Erythroblast (primary cell): Measurements from ENCODE around the gene PRF1.

ENCODE experiments used
- GATA1 ChIP-seq: IDR thresholded peaks from 2 replicates; pipeline ENCODE4 v1.6.1; 2011; ENCODE audit warnings: low read depth, mild to moderate bottlenecking, control low read depth, low read length, moderate library complexity
- POLR2A ChIP-seq: IDR thresholded peaks from 2 replicates; pipeline ENCODE4 v1.6.1; 2011; ENCODE audit warnings: mild to moderate bottlenecking, low read length

GRCh38 chr10:70651661-70652060 lies 49.1 kb upstream of the PRF1 start:
- TF ChIP-seq POLR2A: no peak
- no peak for TF ChIP-seq GATA1
